ENCODE data around the gene CDC14B.

The CDC14B gene

GRCh38 chr9:96462541-96462940 is 157.1 kb downstream of the CDC14B start:
- no peak for DNase-seq (ENCODE audit: extremely low read depth, low read depth)
- no peak overlapping the region for H3K4me3 ChIP-seq (replicated peaks; ENCODE audit: low read depth, low read length)
- TF ChIP-seq CTCF (IDR thresholded peaks at IDR 0.05; ENCODE audit: low read depth, low read length, missing control alignments): no peak

GRCh38 chr9:96461336-96461735 is 158.3 kb downstream of the CDC14B start:
- TF ChIP-seq CTCF (IDR thresholded peaks at IDR 0.05; ENCODE audit: low read depth, low read length, missing control alignments): no peak
- no peak overlapping the region for H3K4me3 ChIP-seq (replicated peaks; ENCODE audit: low read depth, low read length)
- no peak for DNase-seq (ENCODE audit: extremely low read depth, low read depth)

GRCh38 chr9:96460882-96461281 is 158.8 kb downstream of the CDC14B start:
- no peak overlapping the region for H3K4me3 ChIP-seq (replicated peaks; ENCODE audit: low read depth, low read length)
- no peak for TF ChIP-seq CTCF (IDR thresholded peaks at IDR 0.05; ENCODE audit: low read depth, low read length, missing control alignments)
- no peak for DNase-seq (ENCODE audit: extremely low read depth, low read depth)

- DNase-seq (ENCODE audit: extremely low read depth, low read depth): no peak
- no peak overlapping the region for H3K4me3 ChIP-seq (replicated peaks; ENCODE audit: low read depth, low read length)
- TF ChIP-seq CTCF (IDR thresholded peaks at IDR 0.05; ENCODE audit: low read depth, low read length, missing control alignments): no peak
Observed at GRCh38 chr9:96460470-96460869, 159.2 kb downstream of the CDC14B start.

- TF ChIP-seq CTCF (IDR thresholded peaks at IDR 0.05; ENCODE audit: low read depth, low read length, missing control alignments): no peak
- no peak for DNase-seq (ENCODE audit: extremely low read depth, low read depth)
Observed at GRCh38 chr9:96459268-96460007, 160.2 kb downstream of the CDC14B start.

GRCh38 chr9:96458226-96458625 is 161.4 kb downstream of the CDC14B start:
- no peak for TF ChIP-seq CTCF (IDR thresholded peaks at IDR 0.05; ENCODE audit: low read depth, low read length, missing control alignments)
- H3K4me3 ChIP-seq (replicated peaks; ENCODE audit: low read depth, low read length): no peak overlapping the region
- DNase-seq (ENCODE audit: extremely low read depth, low read depth): no peak

More at GRCh38 chr9:96459268-96460007, 160.2 kb downstream of the CDC14B start:
- no peak overlapping the region for H3K4me3 ChIP-seq (replicated peaks; ENCODE audit: low read depth, low read length)

GRCh38 chr9:96457266-96457665 is 162.4 kb downstream of the CDC14B start:
- TF ChIP-seq CTCF (IDR thresholded peaks at IDR 0.05; ENCODE audit: low read depth, low read length, missing control alignments): no peak
- DNase-seq (ENCODE audit: extremely low read depth, low read depth): no peak
- H3K4me3 ChIP-seq (replicated peaks; ENCODE audit: low read depth, low read length): no peak overlapping the region
